HT-29 (cell line): ENCODE measurements around the gene CHI3L1. TPM values are rescaled to one million over a fixed set of nuclear protein-coding genes. Genes with fewer than 3 reads are reported as not detected.
A peak's percentile ranks its signal among the peaks of the same experiment; 100 is the strongest.

ENCODE experiments used
- DNase-seq: peaks from one replicate; pipeline ENCODE4 v3.0.0-alpha.2; 2015; ENCODE audit warnings: low spot score
- total RNA-seq: library from RNA; depleted of rRNA; stranded (reverse); fragments of >200 nt; shearing (Covaris generic); gene quantifications from 2 replicates; pipeline ENCODE4 v1.2.3, GENCODE V29; 2014; rRNA removed

CHI3L1 gene
- total RNA-seq, 1 experiment from 2014 or later = not detected

DNA sequence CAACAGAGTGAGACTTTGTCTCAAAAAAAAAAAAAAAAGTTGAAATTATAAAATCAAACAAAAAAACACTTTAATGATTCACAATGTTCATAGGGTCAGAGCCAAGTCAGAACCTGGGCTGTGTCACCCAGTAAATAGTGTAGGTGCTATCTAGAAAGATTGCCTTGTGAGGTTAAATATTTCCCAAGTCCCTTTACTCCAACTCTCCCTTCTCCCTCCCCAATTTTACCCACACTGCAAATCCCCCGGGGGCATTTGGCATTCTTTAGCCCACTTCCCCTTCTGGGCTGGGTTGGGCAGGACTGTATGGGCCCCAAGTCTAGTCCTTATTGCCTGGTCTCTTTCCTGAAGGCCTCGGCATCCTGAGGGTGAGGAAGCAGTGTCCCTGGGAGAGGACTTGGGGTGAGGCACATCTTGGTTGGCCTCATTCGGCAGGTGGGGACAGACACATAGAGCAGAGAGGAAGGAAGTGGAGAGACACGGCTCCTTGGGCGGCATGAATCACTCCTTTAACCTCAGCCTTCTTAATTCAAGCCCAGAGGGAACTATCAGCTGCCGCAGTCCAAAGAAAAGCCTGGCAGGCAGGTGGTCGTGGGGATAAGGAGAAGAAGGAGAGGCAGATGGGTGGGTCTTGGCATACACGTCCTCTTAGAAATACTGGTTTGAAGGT lies 50.7 kb downstream of the CHI3L1 start:
- DNase-seq = no peak

- DNase-seq = no peak
Measured at GRCh38 chr1:203133970-203134725, 52.4 kb downstream of the CHI3L1 start.

DNA sequence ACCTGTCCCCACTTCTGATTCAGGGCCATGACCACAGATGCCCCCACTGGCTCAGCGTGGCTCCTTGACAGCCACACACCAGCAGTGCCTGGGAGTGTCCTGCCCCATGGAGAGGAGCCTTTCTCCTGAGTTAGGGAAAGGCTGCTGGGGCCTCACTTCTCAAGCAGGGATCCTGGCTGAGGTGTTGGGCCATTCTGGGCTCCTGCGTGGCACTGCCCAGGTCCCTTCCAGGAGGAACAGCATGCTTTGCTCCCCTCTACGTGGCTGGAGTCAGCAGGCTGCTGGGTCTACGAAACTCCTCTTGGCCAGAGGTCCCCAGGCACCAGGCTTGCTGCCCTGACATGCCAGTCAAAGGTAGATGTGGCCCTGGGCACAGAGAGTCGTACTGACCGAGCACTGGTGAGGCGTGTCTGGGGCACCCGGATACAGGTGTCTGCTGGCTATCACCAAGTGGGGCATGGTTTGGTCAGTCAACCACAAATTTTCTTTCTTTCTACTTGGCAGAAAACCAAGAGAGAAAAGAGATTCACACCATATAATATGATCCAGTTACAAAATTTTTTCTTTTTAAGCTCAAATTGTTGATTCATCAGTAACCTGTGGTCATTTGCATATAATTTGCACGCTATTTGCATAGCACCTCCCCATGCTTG lies 54.8 kb downstream of the CHI3L1 start:
- no peak for DNase-seq

DNA sequence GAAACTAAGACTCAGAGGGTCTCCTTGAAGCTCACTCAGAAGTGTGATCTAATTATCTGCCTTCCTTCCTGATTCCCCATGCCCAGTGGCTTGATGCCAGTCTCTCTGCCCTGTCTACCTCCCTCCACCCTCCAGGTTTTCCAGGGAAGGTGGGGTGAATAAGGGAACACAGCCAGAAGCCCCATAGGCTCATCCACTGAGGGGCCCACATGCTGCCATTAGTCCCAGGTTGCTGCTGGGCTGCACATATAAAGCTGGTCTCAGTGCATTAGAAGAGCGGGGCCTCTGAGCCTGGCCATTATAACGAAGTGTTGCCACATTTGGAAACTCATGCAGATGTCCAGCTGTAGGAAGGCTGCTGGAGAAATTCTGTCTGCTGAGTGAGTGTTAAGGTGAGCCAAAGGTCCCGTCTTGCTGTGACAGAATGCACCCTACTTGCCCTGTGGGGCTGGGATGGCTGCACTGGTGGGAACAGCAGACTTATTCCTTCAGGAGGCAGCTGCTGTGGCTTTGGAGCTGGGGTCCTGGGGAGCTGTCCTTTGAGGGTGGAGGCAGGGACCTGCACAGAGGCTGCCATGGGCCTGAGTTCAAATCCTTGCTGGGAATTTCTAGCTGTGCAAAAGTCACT lies 56.0 kb downstream of the CHI3L1 start:
- no peak for DNase-seq

DNA sequence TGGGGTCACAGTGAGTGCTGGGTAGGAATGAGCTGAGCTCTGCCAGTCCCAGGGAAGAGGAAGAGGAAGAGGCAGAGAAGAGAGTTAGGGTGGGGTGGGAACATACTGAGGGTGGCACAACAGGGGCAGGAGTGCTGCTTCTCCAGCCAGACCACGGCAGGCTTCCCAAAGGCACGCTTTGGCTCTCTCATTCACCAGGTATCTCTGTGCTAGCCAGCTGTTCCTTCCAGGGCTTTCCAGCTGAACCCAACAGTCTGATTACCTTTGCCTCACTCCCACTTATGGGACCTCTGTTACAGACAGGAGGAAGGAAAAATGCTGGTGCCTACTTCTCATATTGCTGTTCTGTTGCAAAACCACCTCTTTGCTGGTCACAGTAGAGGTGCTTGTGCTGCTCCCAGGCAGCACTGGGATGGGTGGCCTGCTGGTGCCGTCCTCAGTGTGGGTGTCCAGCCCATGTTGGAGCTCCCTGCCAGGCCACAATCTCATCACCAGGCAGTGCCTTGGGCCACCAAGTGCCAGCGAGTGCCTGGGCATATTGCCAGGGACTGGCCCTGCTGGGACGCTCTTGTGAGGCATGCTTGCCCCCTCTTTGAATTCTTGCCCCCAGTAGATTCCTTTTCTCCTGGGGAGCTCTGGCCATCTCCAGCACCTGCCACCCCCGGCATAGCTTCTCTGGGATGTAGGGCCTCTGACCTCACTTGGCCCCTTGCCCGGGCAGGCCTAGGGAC lies 56.8 kb downstream of the CHI3L1 start:
- peak; percentile 7 for DNase-seq

Other genes starting within 250 kb of the CHI3L1 start
- 105 and 117 TPM in 2 replicates for gene ADIPOR1, start 228.4 kb downstream of the CHI3L1 start, total RNA-seq
- 27.5 and 38.5 TPM in 2 replicates for gene CYB5R1, start 219.4 kb downstream of the CHI3L1 start, total RNA-seq
- gene TMEM183A, start 179.3 kb downstream of the CHI3L1 start, total RNA-seq = 92.5 and 94.2 TPM in 2 replicates
- gene PPFIA4, start 160.2 kb downstream of the CHI3L1 start, total RNA-seq = 0.08 and 0.16 TPM in 2 replicates
- not detected in 2 replicates for gene MYOG, start 100.7 kb downstream of the CHI3L1 start, total RNA-seq
- 0.89 TPM in 1 of 2 replicates, not detected in the other for gene ADORA1, start 59.0 kb downstream of the CHI3L1 start, total RNA-seq
- not detected in 2 replicates for gene MYBPH, start 10.9 kb downstream of the CHI3L1 start, total RNA-seq
- not detected in 2 replicates for gene CHIT1, start 43.0 kb upstream of the CHI3L1 start, total RNA-seq
- 103 and 116 TPM in 2 replicates for gene BTG2, start 118.8 kb upstream of the CHI3L1 start, total RNA-seq
- gene FMOD, start 164.4 kb upstream of the CHI3L1 start, total RNA-seq = 0.10 TPM in 1 of 2 replicates, not detected in the other